ENCODE measurements around the gene AREL1.

DNA sequence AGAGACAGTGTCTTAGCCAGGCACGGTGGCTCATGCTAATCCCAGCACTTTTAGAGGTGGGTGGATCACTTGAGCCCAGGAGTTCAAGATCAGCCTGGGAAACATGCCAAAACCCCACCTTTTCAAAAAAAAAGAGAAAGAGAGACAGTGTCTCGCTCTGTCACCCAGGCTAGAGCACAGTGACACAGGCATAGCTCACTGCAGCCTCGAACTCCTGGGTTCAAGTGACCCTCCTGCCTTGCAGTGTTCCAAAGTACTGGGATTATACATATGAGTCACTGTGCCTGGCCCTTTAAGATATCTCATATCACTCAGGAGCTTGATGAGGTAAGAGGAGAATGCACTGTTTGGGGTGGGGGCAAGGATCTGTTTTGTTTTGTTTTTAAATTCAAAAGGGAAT, 52.7 kb downstream of the AREL1 start:
- TF ChIP-seq, protein P1, sequence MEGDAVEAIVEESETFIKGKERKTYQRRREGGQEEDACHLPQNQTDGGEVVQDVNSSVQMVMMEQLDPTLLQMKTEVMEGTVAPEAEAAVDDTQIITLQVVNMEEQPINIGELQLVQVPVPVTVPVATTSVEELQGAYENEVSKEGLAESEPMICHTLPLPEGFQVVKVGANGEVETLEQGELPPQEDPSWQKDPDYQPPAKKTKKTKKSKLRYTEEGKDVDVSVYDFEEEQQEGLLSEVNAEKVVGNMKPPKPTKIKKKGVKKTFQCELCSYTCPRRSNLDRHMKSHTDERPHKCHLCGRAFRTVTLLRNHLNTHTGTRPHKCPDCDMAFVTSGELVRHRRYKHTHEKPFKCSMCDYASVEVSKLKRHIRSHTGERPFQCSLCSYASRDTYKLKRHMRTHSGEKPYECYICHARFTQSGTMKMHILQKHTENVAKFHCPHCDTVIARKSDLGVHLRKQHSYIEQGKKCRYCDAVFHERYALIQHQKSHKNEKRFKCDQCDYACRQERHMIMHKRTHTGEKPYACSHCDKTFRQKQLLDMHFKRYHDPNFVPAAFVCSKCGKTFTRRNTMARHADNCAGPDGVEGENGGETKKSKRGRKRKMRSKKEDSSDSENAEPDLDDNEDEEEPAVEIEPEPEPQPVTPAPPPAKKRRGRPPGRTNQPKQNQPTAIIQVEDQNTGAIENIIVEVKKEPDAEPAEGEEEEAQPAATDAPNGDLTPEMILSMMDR (IDR thresholded peaks at IDR 0.05), result no peak
- no peak for TF ChIP-seq POLR2AphosphoS5 (IDR thresholded peaks at IDR 0.05)

Data from prostate gland (tissue), 2 donors.